HCT116 (cell line): ENCODE results near the gene NOC3L. TPM values are rescaled to one million over a fixed set of nuclear protein-coding genes. Genes with fewer than 3 reads are reported as not detected.

Experiments
- ATAC-seq: fragments of 200-7000 bp; cut with Tn5 transposase; 2 replicates; pipeline ENCODE4 v1.9.1; 2020; ENCODE audit warnings: mild to moderate bottlenecking, moderate library complexity
- BruUV-seq: library from RNA; stranded (reverse); fragments of 400-500 nt; replicated peaks from 2 replicates; lab custom pipeline; 2021; lab: Mats Ljungman, UMichigan
- CTCF ChIA-PET: fragments of 300-600 bp; sonication (Branson Sonifier 250); formaldehyde crosslinking; loops from one replicate; lab custom pipeline; 2021; ENCODE audit warnings: antibody characterized with exemption; lab: Charles Lee
- POLR2A ChIA-PET: fragments of 300-600, 350-600 bp; sonication (Branson Sonifier 250); formaldehyde crosslinking; loops from one replicate; lab custom pipeline; 2021; ENCODE audit warnings: antibody characterized with exemption; lab: Charles Lee
- RAD21 ChIA-PET, 2 experiments: fragments of 300-600 bp; sonication (Branson Sonifier 250); formaldehyde crosslinking; loops; one replicate each; lab custom pipeline; 2023; ENCODE audit warnings: low total read pairs in 2 of 2; ENCODE audit not compliant: uncharacterized antibody in 2 of 2, unreplicated experiment in 2 of 2, low non-redundant PET in 1 of 2; lab: Charles Lee
- DNase-seq: peaks from one replicate; pipeline ENCODE4 v3.0.0-alpha.2; 2010; ENCODE audit warnings: low read depth, low spot score
- H2AFZ ChIP-seq: fragments of 200-600 bp; shearing (Covaris generic), sonication (generic); 2 replicates; pipeline ENCODE4 v1.6.1; 2017; ENCODE audit warnings: low read depth, mixed run types, mixed read lengths, antibody characterized with exemption, low read length; ENCODE audit not compliant: poor library complexity, severe bottlenecking
- H3K27ac ChIP-seq: 2 replicates; pipeline ENCODE4 v1.5.1; 2012; ENCODE audit warnings: low read depth, low read length
- H3K27me3 ChIP-seq: fragments of 200-600 bp; sonication (generic); 2 replicates; pipeline ENCODE4 v1.6.1; 2016; ENCODE audit warnings: mixed run types, low read length, mixed read lengths; ENCODE audit not compliant: insufficient read depth
- H3K36me3 ChIP-seq, 2 experiments: fragments of 200-500 bp in 1 of 2; fragments of 200-600 bp in 1 of 2; sonication (Bioruptor generic) in 1 of 2; sonication (generic) in 1 of 2; 2 replicates each; pipeline versions ENCODE4 v1.5.1 to v1.6.1; 2014 to 2016; ENCODE audit warnings: low read length in 2 of 2, inconsistent platforms in 1 of 2, mixed read lengths in 1 of 2, mixed run types in 1 of 2; ENCODE audit not compliant: insufficient read depth in 2 of 2, control insufficient read depth in 1 of 2
- H3K4me1 ChIP-seq, 2 experiments: fragments of 200-600 bp in 1 of 2; sonication (generic) in 1 of 2; 2 replicates each; pipeline versions ENCODE4 v1.5.1 to v1.6.1; 2012 to 2017; ENCODE audit warnings: low read length in 2 of 2, inconsistent platforms in 1 of 2, mild to moderate bottlenecking in 1 of 2, mixed read lengths in 1 of 2, mixed run types in 1 of 2, moderate library complexity in 1 of 2; ENCODE audit not compliant: insufficient read depth in 2 of 2, control insufficient read depth in 1 of 2
- H3K4me2 ChIP-seq: fragments of 200-600 bp; sonication (generic); 2 replicates; pipeline ENCODE4 v1.6.1; 2017; ENCODE audit warnings: mixed run types, low read length, mixed read lengths
- H3K4me3 ChIP-seq, 2 experiments: fragments of 200-600 bp in 1 of 2; sonication (generic) in 1 of 2; replicated peaks in 1 of 2; 2 replicates each; pipeline ENCODE4 v1.5.1; 2011 to 2016; ENCODE audit warnings: low read length in 2 of 2, control low read depth in 1 of 2, low read depth in 1 of 2, mild to moderate bottlenecking in 1 of 2, mixed read lengths in 1 of 2, mixed run types in 1 of 2
- H3K79me2 ChIP-seq: fragments of 200-600 bp; sonication (generic); 2 replicates; pipeline ENCODE4 v1.6.1; 2017; ENCODE audit warnings: mild to moderate bottlenecking, mixed run types, low read length, moderate library complexity, mixed read lengths; ENCODE audit not compliant: insufficient read depth
- H3K9ac ChIP-seq: fragments of 200-600 bp; sonication (generic); 2 replicates; pipeline ENCODE4 v1.6.1; 2016; ENCODE audit warnings: low read length, mixed read lengths
- H3K9me2 ChIP-seq: fragments of 200-600 bp; sonication (generic), shearing (Covaris generic); 2 replicates; pipeline ENCODE4 v1.6.1; 2017; ENCODE audit warnings: mixed run types, mild to moderate bottlenecking, moderate library complexity; ENCODE audit not compliant: insufficient read depth
- H3K9me3 ChIP-seq, 2 experiments: fragments of 200-500 bp in 1 of 2; fragments of 200-600 bp in 1 of 2; sonication (Bioruptor generic) in 1 of 2; sonication (generic) in 1 of 2; 2 replicates each; pipeline ENCODE4 v1.6.1; 2014 to 2017; ENCODE audit warnings: low read length in 2 of 2, mixed read lengths in 2 of 2, inconsistent platforms in 1 of 2, low read depth in 1 of 2, mild to moderate bottlenecking in 1 of 2, mixed run types in 1 of 2, moderate library complexity in 1 of 2; ENCODE audit not compliant: control insufficient read depth in 1 of 2, insufficient read depth in 1 of 2
- H4K20me1 ChIP-seq: fragments of 200-600 bp; sonication (generic), shearing (Covaris generic); 2 replicates; pipeline ENCODE4 v1.6.1; 2017; ENCODE audit warnings: mixed run types, mild to moderate bottlenecking, moderate library complexity; ENCODE audit not compliant: insufficient read depth
- CBX3 ChIP-seq: IDR thresholded peaks from 2 replicates; pipeline ENCODE4 v1.6.1; 2012; ENCODE audit warnings: low read depth
- EZH2phosphoT487 ChIP-seq: fragments of 200-600 bp; IDR thresholded peaks from 2 replicates; pipeline ENCODE4 v1.6.1; 2018; ENCODE audit warnings: antibody characterized with exemption, borderline replicate concordance
- FOSL1 ChIP-seq: IDR thresholded peaks from 2 replicates; pipeline ENCODE4 v1.6.1; 2012; ENCODE audit warnings: low read depth
- JUND ChIP-seq: IDR thresholded peaks from 2 replicates; pipeline ENCODE4 v1.6.1; 2012
- SP1 ChIP-seq: IDR thresholded peaks from 2 replicates; pipeline ENCODE4 v1.6.1; 2012; ENCODE audit warnings: low read depth
- SRF ChIP-seq: IDR thresholded peaks from 2 replicates; pipeline ENCODE4 v1.6.1; 2012; ENCODE audit warnings: low read depth
- TCF7L2 ChIP-seq: IDR thresholded peaks from 2 replicates; pipeline ENCODE4 v1.7.0; 2011; ENCODE audit warnings: borderline replicate concordance, inconsistent platforms; ENCODE audit not compliant: insufficient read depth, insufficient read length; ENCODE audit errors: extremely low read depth
- intact Hi-C: fragments of 100-400 bp; cut with micrococcal nuclease; formaldehyde crosslinking; loops from 2 replicates; pipeline ENCODE4 v1.10.0; 2022
- total RNA-seq: library from RNA; stranded (reverse); gene quantifications from one replicate; pipeline ENCODE4 v1.2.1, GENCODE V29; 2021; ENCODE audit not compliant: unreplicated experiment
- TF ChIP-seq, protein P1 (sequence below): IDR thresholded peaks from 2 replicates; pipeline ENCODE4 v1.6.1; 2012
- TF ChIP-seq, protein P2 (sequence below), 3 experiments: fragments of 200-600 bp in 1 of 3; sonication (generic) in 1 of 3; IDR thresholded peaks in 2 of 3; conservative IDR thresholded peaks in 1 of 3; 2 replicates each; pipeline ENCODE4 v1.5.1; 2012 to 2017; ENCODE audit warnings: low read depth in 2 of 3, low read length in 2 of 3, antibody characterized with exemption in 1 of 3, borderline replicate concordance in 1 of 3, control low read depth in 1 of 3, mild to moderate bottlenecking in 1 of 3, mixed read lengths in 1 of 3, mixed run types in 1 of 3, moderate library complexity in 1 of 3; ENCODE audit not compliant: insufficient read depth in 1 of 3

Gene NOC3L
- total RNA-seq, 1 experiment from 2014 or later, result 45.5 TPM

DNA sequence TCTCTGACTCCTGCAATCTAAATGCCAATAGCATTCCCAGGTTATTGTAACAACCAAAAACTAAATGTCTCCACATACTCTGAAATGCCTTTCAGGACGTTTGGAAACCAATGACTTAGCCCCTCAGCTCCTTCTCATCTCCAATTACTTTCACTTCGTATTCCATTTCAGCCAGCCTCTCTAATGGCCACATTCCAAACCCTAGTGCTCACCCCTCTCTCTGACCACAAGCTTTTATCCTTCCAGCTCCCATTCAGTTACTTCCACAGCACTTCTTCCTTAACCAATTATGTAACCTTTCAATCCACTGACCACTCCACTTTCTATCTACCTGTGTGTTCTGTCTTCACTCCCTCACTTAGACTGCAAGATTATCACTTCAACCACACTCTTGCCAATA is 4.3 kb downstream of the NOC3L start:
- Histone ChIP-seq H4K20me1 (peaks cover 10% of the 10 kb centered on the region; the same call in 1 of the 2 replicates), H3K4me3 (no peak overlapping the region)
- CTCF ChIA-PET, result no interaction called here

More for the DNA sequence above, 4.3 kb downstream of the NOC3L start:
- Histone ChIP-seq H3K9ac (no peak overlapping the region), H3K27me3 (no peaks in the 10 kb centered on the region), H3K36me3 (peaks cover 38 to 61% of the 10 kb centered on the region in 2 experiments), H3K9me3 (no peaks in the 10 kb centered on the region), H3K4me1 (peaks cover 18 to 33% of the 10 kb centered on the region in 2 experiments), H3K79me2 (peaks cover 92% of the 10 kb centered on the region), H3K27ac (no peak overlapping the region), H3K9me2 (no peaks in the 10 kb centered on the region), H3K4me2 (peak overlapping the region; percentile 48), H2AFZ (no peak overlapping the region)
- BruUV-seq, result no TSS peak
- ATAC-seq, result peak; percentile 46
- RAD21 ChIA-PET, result no interaction called here
- TF ChIP-seq, protein P1, sequence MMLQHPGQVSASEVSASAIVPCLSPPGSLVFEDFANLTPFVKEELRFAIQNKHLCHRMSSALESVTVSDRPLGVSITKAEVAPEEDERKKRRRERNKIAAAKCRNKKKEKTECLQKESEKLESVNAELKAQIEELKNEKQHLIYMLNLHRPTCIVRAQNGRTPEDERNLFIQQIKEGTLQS, result no peak
- TF ChIP-seq SRF (no peak), EZH2phosphoT487 (no peak), TCF7L2 (no peak), CBX3 (peak; percentile 45; the same call in 1 of the 2 replicates), JUND (0 out of 2 replicates have a peak, but pooled peaks have one; percentile 22), SP1 (peak; percentile 35; the same call in 1 of the 2 replicates), FOSL1 (0 out of 2 replicates have a peak, but pooled peaks have one; percentile 36)
- TF ChIP-seq, protein P2, sequence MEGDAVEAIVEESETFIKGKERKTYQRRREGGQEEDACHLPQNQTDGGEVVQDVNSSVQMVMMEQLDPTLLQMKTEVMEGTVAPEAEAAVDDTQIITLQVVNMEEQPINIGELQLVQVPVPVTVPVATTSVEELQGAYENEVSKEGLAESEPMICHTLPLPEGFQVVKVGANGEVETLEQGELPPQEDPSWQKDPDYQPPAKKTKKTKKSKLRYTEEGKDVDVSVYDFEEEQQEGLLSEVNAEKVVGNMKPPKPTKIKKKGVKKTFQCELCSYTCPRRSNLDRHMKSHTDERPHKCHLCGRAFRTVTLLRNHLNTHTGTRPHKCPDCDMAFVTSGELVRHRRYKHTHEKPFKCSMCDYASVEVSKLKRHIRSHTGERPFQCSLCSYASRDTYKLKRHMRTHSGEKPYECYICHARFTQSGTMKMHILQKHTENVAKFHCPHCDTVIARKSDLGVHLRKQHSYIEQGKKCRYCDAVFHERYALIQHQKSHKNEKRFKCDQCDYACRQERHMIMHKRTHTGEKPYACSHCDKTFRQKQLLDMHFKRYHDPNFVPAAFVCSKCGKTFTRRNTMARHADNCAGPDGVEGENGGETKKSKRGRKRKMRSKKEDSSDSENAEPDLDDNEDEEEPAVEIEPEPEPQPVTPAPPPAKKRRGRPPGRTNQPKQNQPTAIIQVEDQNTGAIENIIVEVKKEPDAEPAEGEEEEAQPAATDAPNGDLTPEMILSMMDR (IDR thresholded peaks at IDR 0.05 in 2 of 3, conservative IDR thresholded peaks at IDR 0.05 in 1 of 3; ENCODE audit: borderline replicate concordance in 1 of 3, insufficient read depth in 1 of 3, low read depth in 2 of 3, low read length in 2 of 3), result no peak
- intact Hi-C loops, result no loop called here
- DNase-seq, result peak; percentile 43
- POLR2A ChIA-PET, result no interaction called here
